Measurements from ENCODE around the gene COL5A1.

DNA sequence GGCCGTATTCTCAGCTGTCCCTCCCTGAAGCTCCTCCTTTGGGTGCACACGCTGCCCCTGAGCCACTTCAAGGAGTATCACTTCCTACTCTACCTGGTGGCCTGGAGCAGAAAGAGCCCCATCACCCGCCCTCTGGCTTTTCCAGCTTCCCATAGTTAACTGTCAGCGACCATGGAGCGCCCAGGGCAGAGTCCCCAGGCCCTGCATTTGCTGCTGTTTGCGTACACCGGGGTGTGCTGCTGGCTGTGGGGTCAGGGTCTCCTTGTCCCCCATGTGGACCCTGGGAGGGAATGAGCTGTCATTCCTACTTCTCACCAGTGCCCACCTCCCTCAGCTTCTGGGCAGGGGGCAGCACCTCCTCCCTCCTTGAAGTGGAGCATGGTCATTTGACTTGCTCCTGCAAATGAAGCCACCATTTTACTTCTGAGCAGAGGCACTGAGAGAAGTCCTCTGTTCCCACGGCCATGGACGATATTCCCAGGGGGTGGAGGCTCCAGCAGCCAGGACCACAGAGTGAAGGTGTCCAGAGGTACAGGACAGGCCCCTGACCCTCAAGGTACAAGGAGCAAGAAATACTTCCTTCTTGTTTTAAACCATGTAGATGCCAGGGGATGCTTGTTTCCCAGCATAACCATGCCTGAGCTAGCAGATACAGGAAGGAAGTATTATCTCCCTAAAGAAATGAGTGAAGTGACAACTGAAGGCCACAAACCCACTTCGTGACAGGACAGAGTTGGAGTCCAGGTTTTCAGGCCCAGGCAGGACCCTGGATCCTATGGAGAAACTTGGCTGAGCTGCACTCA, 40.6 kb upstream of the COL5A1 start:
- TF ChIP-seq, protein P1, sequence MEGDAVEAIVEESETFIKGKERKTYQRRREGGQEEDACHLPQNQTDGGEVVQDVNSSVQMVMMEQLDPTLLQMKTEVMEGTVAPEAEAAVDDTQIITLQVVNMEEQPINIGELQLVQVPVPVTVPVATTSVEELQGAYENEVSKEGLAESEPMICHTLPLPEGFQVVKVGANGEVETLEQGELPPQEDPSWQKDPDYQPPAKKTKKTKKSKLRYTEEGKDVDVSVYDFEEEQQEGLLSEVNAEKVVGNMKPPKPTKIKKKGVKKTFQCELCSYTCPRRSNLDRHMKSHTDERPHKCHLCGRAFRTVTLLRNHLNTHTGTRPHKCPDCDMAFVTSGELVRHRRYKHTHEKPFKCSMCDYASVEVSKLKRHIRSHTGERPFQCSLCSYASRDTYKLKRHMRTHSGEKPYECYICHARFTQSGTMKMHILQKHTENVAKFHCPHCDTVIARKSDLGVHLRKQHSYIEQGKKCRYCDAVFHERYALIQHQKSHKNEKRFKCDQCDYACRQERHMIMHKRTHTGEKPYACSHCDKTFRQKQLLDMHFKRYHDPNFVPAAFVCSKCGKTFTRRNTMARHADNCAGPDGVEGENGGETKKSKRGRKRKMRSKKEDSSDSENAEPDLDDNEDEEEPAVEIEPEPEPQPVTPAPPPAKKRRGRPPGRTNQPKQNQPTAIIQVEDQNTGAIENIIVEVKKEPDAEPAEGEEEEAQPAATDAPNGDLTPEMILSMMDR (conservative IDR thresholded peaks at IDR 0.05): no peak
- TF ChIP-seq ZFX (IDR thresholded peaks at IDR 0.05): no peak

Measured in C4-2B (cell line).